AG04449 (cell line): ENCODE results near the gene RIN2.

Experiments used
- CTCF ChIA-PET: fragments of 350-600 bp; formaldehyde crosslinking; extraction: SDS; loops from one replicate; lab custom pipeline; 2021; ENCODE audit warnings: antibody characterized with exemption; lab: Yijun Ruan, JAX
- POLR2A ChIA-PET: fragments of 400-600, 350-600 bp; formaldehyde crosslinking; extraction: SDS; loops from one replicate; lab custom pipeline; 2020; ENCODE audit warnings: antibody characterized with exemption, inconsistent platforms; lab: Yijun Ruan, JAX
- DNase-seq: peaks from one replicate; pipeline ENCODE4 v3.0.0-alpha.2; 2010; ENCODE audit warnings: low read depth, low spot score
- H3K4me3 ChIP-seq: 2 replicates; pipeline ENCODE4 v1.5.1; 2011; ENCODE audit warnings: low read depth, mild to moderate bottlenecking, control low read depth, low read length
- CTCF ChIP-seq: IDR thresholded peaks from one replicate; pipeline ENCODE4 v1.5.1; 2011; ENCODE audit warnings: mild to moderate bottlenecking, moderate library complexity, low read length, control low read depth, inconsistent platforms; ENCODE audit not compliant: insufficient read depth; ENCODE audit errors: missing control alignments

The RIN2 gene

GRCh38 chr20:19777315-19777714 lies 19.3 kb downstream of the RIN2 start:
- ChIA-PET CTCF (no interaction called here), POLR2A (no interaction called here)
- TF ChIP-seq CTCF, result no peak

GRCh38 chr20:19777981-19778380 lies 19.9 kb downstream of the RIN2 start:
- POLR2A ChIA-PET, result no interaction called here
- DNase-seq, result no peak
- H3K4me3 ChIP-seq, result no peak overlapping the region
- no peak for TF ChIP-seq CTCF
- CTCF ChIA-PET, result no interaction called here

More at GRCh38 chr20:19777315-19777714, 19.3 kb downstream of the RIN2 start:
- DNase-seq, result no peak
- no peak overlapping the region for H3K4me3 ChIP-seq

GRCh38 chr20:19778404-19778803 lies 20.3 kb downstream of the RIN2 start:
- no peak for DNase-seq
- H3K4me3 ChIP-seq, result no peak overlapping the region
- TF ChIP-seq CTCF, result no peak
- POLR2A ChIA-PET, result no interaction called here
- CTCF ChIA-PET, result interaction anchor here (1.5 kb wide), 1 partner anchor 8 kb away, joined by 3 read pairs; no protein-coding TSS in a partner anchor

GRCh38 chr20:19779634-19780033 lies 21.6 kb downstream of the RIN2 start:
- no peak overlapping the region for H3K4me3 ChIP-seq
- TF ChIP-seq CTCF, result no peak
- POLR2A ChIA-PET, result no interaction called here
- CTCF ChIA-PET, result interaction anchor here (0.9 to 1.7 kb wide), 4 partner anchors 8 to 214 kb away, joined by 3 to 6 read pairs (median 4); no protein-coding TSS in a partner anchor
- no peak for DNase-seq

GRCh38 chr20:19780261-19780660 lies 22.2 kb downstream of the RIN2 start:
- CTCF ChIA-PET, result interaction anchor here (0.9 to 1.7 kb wide), 3 partner anchors 9 to 214 kb away, joined by 3 to 6 read pairs (median 4); no protein-coding TSS in a partner anchor
- no peak for TF ChIP-seq CTCF

GRCh38 chr20:19781235-19781634 lies 23.2 kb downstream of the RIN2 start:
- no peak for DNase-seq
- POLR2A ChIA-PET, result no interaction called here
- TF ChIP-seq CTCF, result no peak
- H3K4me3 ChIP-seq, result no peak overlapping the region
- CTCF ChIA-PET, result interaction anchor here (7.0 kb wide), 1 partner anchor 211 kb away, joined by 97 read pairs; no protein-coding TSS in a partner anchor

More at GRCh38 chr20:19780261-19780660, 22.2 kb downstream of the RIN2 start:
- DNase-seq, result no peak
- no peak overlapping the region for H3K4me3 ChIP-seq
- POLR2A ChIA-PET, result no interaction called here
